Measurements from ENCODE around the gene FES. TPM values are rescaled to one million over a fixed set of nuclear protein-coding genes. Genes with fewer than 3 reads are reported as not detected.

The FES gene
- polyA plus RNA-seq, 1 of the 3 experiments (the other 2 are of a cell fraction), result 0.03 TPM

GRCh38 chr15:90865702-90866101 is 18.6 kb upstream of the FES start:
- H3K4me3 ChIP-seq (ENCODE audit: low read depth in 2 of 2, low read length in 1 of 2), result no peak overlapping the region
- H3F3A ChIP-seq (replicated peaks; ENCODE audit: insufficient read depth), result peaks cover 22% of the 10 kb centered on the region
- H3K9me2 ChIP-seq, result no peaks in the 10 kb centered on the region
- ChIA-PET POLR2A (no interaction called here), CTCF (interaction anchor here (0.9 kb wide), 1 partner anchor 20 kb away, joined by 3 read pairs; no protein-coding TSS in a partner anchor)
- H3K27ac ChIP-seq (ENCODE audit: low read depth in 2 of 2, low read length in 1 of 2), result no peak overlapping the region
- H3K79me2 ChIP-seq (ENCODE audit: insufficient read depth), result peaks cover 10% of the 10 kb centered on the region
- H3K4me2 ChIP-seq, result no peak overlapping the region
- peaks cover 10 to 20% of the 10 kb centered on the region in 2 experiments; a peak in 2 of 4 replicates for H3K4me1 ChIP-seq (ENCODE audit: control insufficient read depth in 1 of 2, insufficient read depth in 2 of 2, low read depth in 1 of 2, low read length in 1 of 2)
- DNase-seq, result no peak
- no peaks in the 10 kb centered on the region for H3K36me3 ChIP-seq (replicated peaks in 1 of 2; ENCODE audit: control insufficient read depth in 1 of 2, insufficient read depth in 2 of 2, low read length in 1 of 2)
- H3K9ac ChIP-seq, result no peak overlapping the region
- no peaks in the 10 kb centered on the region for H3K27me3 ChIP-seq (ENCODE audit: insufficient read depth)
- WGBS (ENCODE audit: low lambda C conversion rate), result 92% methylated on average over 4 of the region's 4 CpGs
- TF ChIP-seq CTCF (IDR thresholded peaks at IDR 0.05), result no peak
- H3K9me3 ChIP-seq, result no peaks in the 10 kb centered on the region
- H4K20me1 ChIP-seq (ENCODE audit: insufficient read depth), result no peaks in the 10 kb centered on the region
- H2AFZ ChIP-seq (ENCODE audit: low read depth), result no peak overlapping the region

GRCh38 chr15:90866161-90866715 is 18.1 kb upstream of the FES start:
- CTCF ChIA-PET, result interaction anchor here (0.9 to 1.2 kb wide), 1 partner anchor 20 kb away, joined by 3 to 5 read pairs; no protein-coding TSS in a partner anchor
- no peak overlapping the region for H3K4me3 ChIP-seq (ENCODE audit: low read depth in 2 of 2, low read length in 1 of 2)

More at GRCh38 chr15:90866161-90866715, 18.1 kb upstream of the FES start:
- peaks cover 15% of the 10 kb centered on the region for H3K79me2 ChIP-seq (ENCODE audit: insufficient read depth)
- H3K36me3 ChIP-seq (replicated peaks in 1 of 2; ENCODE audit: control insufficient read depth in 1 of 2, insufficient read depth in 2 of 2, low read length in 1 of 2), result no peaks in the 10 kb centered on the region
- WGBS (ENCODE audit: low lambda C conversion rate), result 79% methylated on average over 15 of the region's 16 CpGs
- H4K20me1 ChIP-seq (ENCODE audit: insufficient read depth), result no peaks in the 10 kb centered on the region
- POLR2A ChIA-PET, result no interaction called here
- peaks cover 22% of the 10 kb centered on the region for H3F3A ChIP-seq (replicated peaks; ENCODE audit: insufficient read depth)
- H3K9me2 ChIP-seq, result no peaks in the 10 kb centered on the region
- no peak overlapping the region for H3K27ac ChIP-seq (ENCODE audit: low read depth in 2 of 2, low read length in 1 of 2)
- TF ChIP-seq CTCF (IDR thresholded peaks at IDR 0.05) (no peak), EZH2phosphoT487 (IDR thresholded peaks at IDR 0.05; ENCODE audit: borderline replicate concordance, low read depth) (no peak), JUND (IDR thresholded peaks at IDR 0.05) (no peak), GATA2 (CRISPR knock-in tag; IDR thresholded peaks at IDR 0.05) (no peak), CHD2 (IDR thresholded peaks at IDR 0.05; ENCODE audit: low read length, partially characterized antibody) (no peak), RAD21 (IDR thresholded peaks at IDR 0.05; ENCODE audit: low read length) (no peak), ELF1 (IDR thresholded peaks at IDR 0.05) (no peak), RXRA (IDR thresholded peaks at IDR 0.05; ENCODE audit: borderline replicate concordance, low read depth) (no peak), NRF1 (IDR thresholded peaks at IDR 0.05; ENCODE audit: low read depth, low read length) (no peak), MAX (IDR thresholded peaks at IDR 0.05; ENCODE audit: low read depth) (no peak), MEF2A (IDR thresholded peaks at IDR 0.05; ENCODE audit: borderline replicate concordance, low read depth) (no peak)
- no peak overlapping the region for H2AFZ ChIP-seq (ENCODE audit: low read depth)
- DNase-seq, result no peak
- H3K27me3 ChIP-seq (ENCODE audit: insufficient read depth), result no peaks in the 10 kb centered on the region
- H3K4me1 ChIP-seq (ENCODE audit: control insufficient read depth in 1 of 2, insufficient read depth in 2 of 2, low read depth in 1 of 2, low read length in 1 of 2), result peaks cover 10 to 21% of the 10 kb centered on the region in 2 experiments; a peak in 2 of 4 replicates
- H3K9me3 ChIP-seq, result no peaks in the 10 kb centered on the region
- H3K9ac ChIP-seq, result no peak overlapping the region
- no peak overlapping the region for H3K4me2 ChIP-seq
